ENCODE data around the gene NOTO. TPM values are rescaled to one million over a fixed set of nuclear protein-coding genes. Genes with fewer than 3 reads are reported as not detected.

Gene NOTO
- total and polyA plus RNA-seq, 2 donors (not counting 3 experiments of a cell fraction or from before 2014, with no cell fraction given), result not detected

GRCh38 chr2:73252238-73253027, 50.1 kb downstream of the NOTO start:
- H2AFZ ChIP-seq (ENCODE audit: low read depth, low read length), result no peak overlapping the region
- H3K9me1 ChIP-seq (replicated peaks; ENCODE audit: control insufficient read depth, extremely low read depth, insufficient read depth, low read length), result no peaks in the 10 kb centered on the region
- CTCF ChIA-PET, result no interaction called here
- no peak overlapping the region for H3K4me2 ChIP-seq (ENCODE audit: insufficient read depth, low read length)
- peaks cover 29 to 54% of the 10 kb centered on the region in 2 experiments for H3K36me3 ChIP-seq (ENCODE audit: control insufficient read depth in 2 of 2, extremely low read depth in 1 of 2, insufficient read depth in 2 of 2, low read length in 2 of 2)
- no peak overlapping the region for H3K9ac ChIP-seq (replicated peaks; ENCODE audit: extremely low read depth, insufficient read depth, low read length)
- peaks cover 5% of the 10 kb centered on the region for H3K79me2 ChIP-seq (ENCODE audit: control insufficient read depth, insufficient read depth, low read length)
- H3K4me1 ChIP-seq (ENCODE audit: control insufficient read depth, extremely low read depth, insufficient read depth, low read length), result no peaks in the 10 kb centered on the region
- H3K9me3 ChIP-seq (replicated peaks; ENCODE audit: control insufficient read depth, insufficient read depth, low read length), result no peaks in the 10 kb centered on the region
- H4K20me1 ChIP-seq (replicated peaks; ENCODE audit: control insufficient read depth, extremely low read depth, insufficient read depth, low read length), result no peaks in the 10 kb centered on the region
- POLR2A ChIA-PET, result no interaction called here
- no peak overlapping the region for H3K4me3 ChIP-seq (replicated peaks in 1 of 3; ENCODE audit: insufficient read depth in 1 of 3, low read depth in 1 of 3, low read length in 3 of 3)
- dilution Hi-C loops (cut with MboI; ENCODE audit: extremely low pct_ligation_motif_present, low sequenced_read_pairs) (no loop called here), intact Hi-C loops (cut with micrococcal nuclease) (no loop called here)
- TF ChIP-seq, protein P1, sequence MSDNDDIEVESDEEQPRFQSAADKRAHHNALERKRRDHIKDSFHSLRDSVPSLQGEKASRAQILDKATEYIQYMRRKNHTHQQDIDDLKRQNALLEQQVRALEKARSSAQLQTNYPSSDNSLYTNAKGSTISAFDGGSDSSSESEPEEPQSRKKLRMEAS (IDR thresholded peaks at IDR 0.05; ENCODE audit: insufficient read depth, insufficient read length), result no peak
- no peak for DNase-seq (ENCODE audit: low read depth, low spot score)
- no peak for FAIRE-seq
- no peaks in the 10 kb centered on the region for H3K27me3 ChIP-seq (ENCODE audit: control insufficient read depth in 2 of 2, insufficient read depth in 2 of 2, low read length in 2 of 2)
- BruUV-seq (replicated peaks), result no TSS peak
- H3K27ac ChIP-seq (ENCODE audit: insufficient read depth, low read depth, low read length), result no peak overlapping the region

DNA sequence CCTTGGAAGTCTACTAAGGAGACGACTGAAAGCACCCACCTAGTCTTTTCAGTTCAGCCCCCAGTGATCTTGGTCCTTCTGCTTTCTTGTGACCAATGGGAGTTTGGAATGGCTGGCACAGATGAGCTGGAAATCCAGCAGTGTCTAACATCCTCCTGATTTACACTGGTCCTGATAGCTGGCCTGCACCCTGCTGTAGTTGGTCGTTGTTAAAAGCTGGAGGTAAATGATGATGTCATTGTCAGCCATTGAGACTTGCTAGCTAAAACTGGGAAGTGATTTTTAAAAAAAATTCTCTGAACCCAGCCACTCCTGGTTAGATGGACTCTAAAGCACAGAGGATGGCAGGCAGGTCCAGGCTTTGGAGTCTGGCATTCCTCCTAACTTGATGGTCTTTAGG, 51.0 kb downstream of the NOTO start:
- Histone ChIP-seq H2AFZ (ENCODE audit: low read depth, low read length) (no peak overlapping the region), H3K27ac (ENCODE audit: insufficient read depth, low read depth, low read length) (no peak overlapping the region), H3K79me2 (ENCODE audit: control insufficient read depth, insufficient read depth, low read length) (no peaks in the 10 kb centered on the region), H3K9me3 (replicated peaks; ENCODE audit: control insufficient read depth, insufficient read depth, low read length) (no peaks in the 10 kb centered on the region), H3K4me1 (ENCODE audit: control insufficient read depth, extremely low read depth, insufficient read depth, low read length) (no peaks in the 10 kb centered on the region), H3K4me3 (replicated peaks in 1 of 3; ENCODE audit: insufficient read depth in 1 of 3, low read depth in 1 of 3, low read length in 3 of 3) (no peak overlapping the region), H4K20me1 (replicated peaks; ENCODE audit: control insufficient read depth, extremely low read depth, insufficient read depth, low read length) (no peaks in the 10 kb centered on the region), H3K27me3 (ENCODE audit: control insufficient read depth in 2 of 2, insufficient read depth in 2 of 2, low read length in 2 of 2) (no peaks in the 10 kb centered on the region), H3K4me2 (ENCODE audit: insufficient read depth, low read length) (no peak overlapping the region), H3K9me1 (replicated peaks; ENCODE audit: control insufficient read depth, extremely low read depth, insufficient read depth, low read length) (no peaks in the 10 kb centered on the region), H3K9ac (replicated peaks; ENCODE audit: extremely low read depth, insufficient read depth, low read length) (no peak overlapping the region), H3K36me3 (ENCODE audit: control insufficient read depth in 2 of 2, extremely low read depth in 1 of 2, insufficient read depth in 2 of 2, low read length in 2 of 2) (peaks cover 29 to 48% of the 10 kb centered on the region in 2 experiments)
- FAIRE-seq (no peak), DNase-seq (ENCODE audit: low read depth, low spot score) (no peak)
- no peak for TF ChIP-seq FOS (IDR thresholded peaks at IDR 0.05; ENCODE audit: borderline replicate concordance, insufficient read depth, low read length)
- TF ChIP-seq GATA2 (IDR thresholded peaks at IDR 0.05; ENCODE audit: insufficient read depth, insufficient read length, low read depth, low read length), result no peak
- TF ChIP-seq, protein P1 (IDR thresholded peaks at IDR 0.05; ENCODE audit: insufficient read depth, insufficient read length), result no peak
- no peak for TF ChIP-seq JUN (IDR thresholded peaks at IDR 0.05; ENCODE audit: borderline replicate concordance, insufficient read depth, insufficient read length, low read depth)
- TF ChIP-seq MYC (IDR thresholded peaks at IDR 0.05; ENCODE audit: low read depth, low read length), result no peak
- TF ChIP-seq POLR2AphosphoS5 (IDR thresholded peaks at IDR 0.05; ENCODE audit: insufficient read depth, low read depth, low read length), result no peak
- no peak for TF ChIP-seq POLR2A (IDR thresholded peaks at IDR 0.05; ENCODE audit: low read depth, low read length)
- no peak for TF ChIP-seq EZH2 (IDR thresholded peaks at IDR 0.05; ENCODE audit: borderline replicate concordance, low read depth, low read length, severe bottlenecking)
- no peak for TF ChIP-seq CTCF (IDR thresholded peaks at IDR 0.05; ENCODE audit: extremely low read depth in 1 of 2, insufficient read depth in 1 of 2, low read depth in 1 of 2, low read length in 2 of 2)
- intact Hi-C loops (cut with micrococcal nuclease) (no loop called here), dilution Hi-C loops (cut with MboI; ENCODE audit: extremely low pct_ligation_motif_present, low sequenced_read_pairs) (no loop called here)
- POLR2A ChIA-PET, result no interaction called here
- CTCF ChIA-PET, result no interaction called here
- BruUV-seq (replicated peaks), result no TSS peak

All from endothelial cell of umbilical vein (primary cell).